Measurements from ENCODE around the gene DLX2. TPM values are rescaled to one million over a fixed set of nuclear protein-coding genes. Genes with fewer than 3 reads are reported as not detected.
A peak's percentile ranks its signal among the peaks of the same experiment; 100 is the strongest.

DLX2 gene
- total and polyA plus RNA-seq, 2 of the 13 experiments (the other 11 are each of a cell fraction or from before 2014, with no cell fraction given) = 0.07 to 0.15 TPM

DNA sequence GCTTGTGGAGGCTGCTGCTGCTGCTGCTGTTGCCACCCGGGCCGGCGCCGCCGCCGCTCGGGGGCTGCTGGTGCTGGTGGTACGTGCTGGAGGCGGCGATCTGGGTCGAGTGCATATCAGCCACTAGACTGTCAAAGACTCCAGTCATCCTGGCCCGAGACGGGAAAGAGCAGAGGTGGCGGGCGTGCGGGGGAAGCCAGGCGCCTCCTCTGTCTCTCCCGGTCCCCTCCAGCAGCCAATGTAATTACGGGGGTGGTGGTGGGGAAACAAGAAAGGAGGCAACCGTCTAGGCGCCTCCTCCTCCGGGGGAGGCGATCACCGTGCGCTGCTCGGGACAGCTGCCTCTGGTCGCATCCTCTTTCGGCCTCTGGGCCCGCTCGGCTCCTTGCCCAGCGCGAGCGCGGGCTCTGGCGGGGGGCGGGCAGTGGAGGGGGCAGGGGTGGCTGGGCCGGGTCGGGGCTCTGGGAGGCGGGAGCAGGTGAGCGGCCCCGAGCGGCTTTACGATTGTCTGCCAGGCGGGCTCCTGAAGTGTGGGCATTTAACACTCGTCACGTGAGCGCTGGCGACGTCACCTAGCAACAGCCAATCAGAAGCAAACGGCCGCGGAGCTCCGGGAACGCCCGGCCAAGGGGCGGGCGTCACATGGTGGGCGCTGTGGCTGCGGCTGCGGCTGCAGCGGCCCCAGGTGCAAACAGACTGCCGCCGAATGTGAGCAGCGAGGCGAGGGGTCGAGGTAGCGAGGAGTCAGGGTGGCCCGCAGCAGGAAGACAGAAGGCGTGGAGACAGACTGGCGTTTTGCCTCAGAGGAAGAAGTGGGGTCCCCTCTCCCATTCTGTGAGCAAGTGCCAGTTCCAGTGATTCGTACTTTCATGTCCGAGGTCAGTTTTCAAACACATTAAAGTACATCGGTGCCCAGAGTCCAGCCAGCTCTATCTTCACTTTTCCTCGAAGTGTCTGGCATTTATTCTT lies at the start of gene DLX2 (continued):
- TF ChIP-seq SP1 (IDR thresholded peaks at IDR 0.05) = no peak
- TF ChIP-seq SP1 (CRISPR knock-in tag; IDR thresholded peaks at IDR 0.05) = peak; percentile 54
- peak; percentile 93 for TF ChIP-seq KLF6 (CRISPR knock-in tag; IDR thresholded peaks at IDR 0.05)
- 0 out of 2 replicates have a peak, but pooled peaks have one; percentile 28 for TF ChIP-seq NFE2 (CRISPR knock-in tag; IDR thresholded peaks at IDR 0.05)
- TF ChIP-seq ZBTB33 (CRISPR knock-in tag; IDR thresholded peaks at IDR 0.05) = peak; percentile 41; the same call in 1 of the 2 replicates
- no peak for TF ChIP-seq HDAC6 (IDR thresholded peaks at IDR 0.05; ENCODE audit: low read depth, low read length)
- TF ChIP-seq, protein P1, sequence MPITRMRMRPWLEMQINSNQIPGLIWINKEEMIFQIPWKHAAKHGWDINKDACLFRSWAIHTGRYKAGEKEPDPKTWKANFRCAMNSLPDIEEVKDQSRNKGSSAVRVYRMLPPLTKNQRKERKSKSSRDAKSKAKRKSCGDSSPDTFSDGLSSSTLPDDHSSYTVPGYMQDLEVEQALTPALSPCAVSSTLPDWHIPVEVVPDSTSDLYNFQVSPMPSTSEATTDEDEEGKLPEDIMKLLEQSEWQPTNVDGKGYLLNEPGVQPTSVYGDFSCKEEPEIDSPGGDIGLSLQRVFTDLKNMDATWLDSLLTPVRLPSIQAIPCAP (CRISPR knock-in tag; IDR thresholded peaks at IDR 0.05; ENCODE audit: low read depth) = no peak
- peak; percentile 80; the same call in 1 of the 2 replicates for TF ChIP-seq ZNF280B (CRISPR knock-in tag; IDR thresholded peaks at IDR 0.05; ENCODE audit: borderline replicate concordance)
- TF ChIP-seq MED8 (CRISPR knock-in tag; IDR thresholded peaks at IDR 0.05; ENCODE audit: insufficient replicate concordance) = no peak
- TF ChIP-seq ZNF576 (CRISPR knock-in tag; IDR thresholded peaks at IDR 0.05) = peak; percentile 80; the same call in 1 of the 2 replicates
- TF ChIP-seq, protein P2, sequence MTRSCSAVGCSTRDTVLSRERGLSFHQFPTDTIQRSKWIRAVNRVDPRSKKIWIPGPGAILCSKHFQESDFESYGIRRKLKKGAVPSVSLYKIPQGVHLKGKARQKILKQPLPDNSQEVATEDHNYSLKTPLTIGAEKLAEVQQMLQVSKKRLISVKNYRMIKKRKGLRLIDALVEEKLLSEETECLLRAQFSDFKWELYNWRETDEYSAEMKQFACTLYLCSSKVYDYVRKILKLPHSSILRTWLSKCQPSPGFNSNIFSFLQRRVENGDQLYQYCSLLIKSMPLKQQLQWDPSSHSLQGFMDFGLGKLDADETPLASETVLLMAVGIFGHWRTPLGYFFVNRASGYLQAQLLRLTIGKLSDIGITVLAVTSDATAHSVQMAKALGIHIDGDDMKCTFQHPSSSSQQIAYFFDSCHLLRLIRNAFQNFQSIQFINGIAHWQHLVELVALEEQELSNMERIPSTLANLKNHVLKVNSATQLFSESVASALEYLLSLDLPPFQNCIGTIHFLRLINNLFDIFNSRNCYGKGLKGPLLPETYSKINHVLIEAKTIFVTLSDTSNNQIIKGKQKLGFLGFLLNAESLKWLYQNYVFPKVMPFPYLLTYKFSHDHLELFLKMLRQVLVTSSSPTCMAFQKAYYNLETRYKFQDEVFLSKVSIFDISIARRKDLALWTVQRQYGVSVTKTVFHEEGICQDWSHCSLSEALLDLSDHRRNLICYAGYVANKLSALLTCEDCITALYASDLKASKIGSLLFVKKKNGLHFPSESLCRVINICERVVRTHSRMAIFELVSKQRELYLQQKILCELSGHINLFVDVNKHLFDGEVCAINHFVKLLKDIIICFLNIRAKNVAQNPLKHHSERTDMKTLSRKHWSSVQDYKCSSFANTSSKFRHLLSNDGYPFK (CRISPR knock-in tag; IDR thresholded peaks at IDR 0.05; ENCODE audit: borderline replicate concordance) = peak; percentile 28; the same call in 1 of the 2 replicates
- TF ChIP-seq RAD51 (IDR thresholded peaks at IDR 0.05; ENCODE audit: borderline replicate concordance) = peak; percentile 73
- TF ChIP-seq ZNF292 (CRISPR knock-in tag; IDR thresholded peaks at IDR 0.05; ENCODE audit: borderline replicate concordance, low read depth) = no peak
- no peak for TF ChIP-seq SMC3 (IDR thresholded peaks at IDR 0.05; ENCODE audit: low read length)
- TF ChIP-seq HNF4A (CRISPR knock-in tag; IDR thresholded peaks at IDR 0.05) = peak; percentile 53
- no peak for TF ChIP-seq KDM3A (CRISPR knock-in tag; IDR thresholded peaks at IDR 0.05; ENCODE audit: low read depth)
- TF ChIP-seq TFE3 (CRISPR knock-in tag; IDR thresholded peaks at IDR 0.05) = peak; percentile 92
- no peak for TF ChIP-seq ZSCAN29 (CRISPR knock-in tag; conservative IDR thresholded peaks at IDR 0.05)
- TF ChIP-seq ZNF558 (CRISPR knock-in tag; IDR thresholded peaks at IDR 0.05; ENCODE audit: borderline replicate concordance) = no peak; the same call in 1 of the 2 replicates
